B cell (primary cell): Measurements from ENCODE around the gene KIAA1328. TPM values are rescaled to one million over a fixed set of nuclear protein-coding genes. Genes with fewer than 3 reads are reported as not detected.

ENCODE experiments used
- ATAC-seq: fragments of 200-7000 bp; cut with Tn5 transposase; one replicate; pipeline ENCODE4 v1.10.0; 2021; ENCODE audit warnings: low read depth, mild to moderate bottlenecking, moderate number of reproducible peaks, moderate library complexity
- CTCF ChIA-PET: fragments of 350-600 bp; sonication (Branson Sonifier 250); formaldehyde crosslinking; loops from one replicate; lab custom pipeline; 2021; ENCODE audit warnings: antibody characterized with exemption, inconsistent platforms; lab: Charles Lee
- POLR2A ChIA-PET: fragments of 350-600 bp; sonication (Branson Sonifier 250); formaldehyde crosslinking; loops from one replicate; lab custom pipeline; 2021; ENCODE audit warnings: antibody characterized with exemption; lab: Charles Lee
- DNase-seq: peaks from one replicate; pipeline ENCODE4 v3.0.0; 2013
- H2AFZ ChIP-seq: 2 replicates; pipeline ENCODE4 v1.6.1; 2012; ENCODE audit warnings: mild to moderate bottlenecking, low read depth, low read length; ENCODE audit not compliant: insufficient read depth, poor library complexity, severe bottlenecking
- H3K27ac ChIP-seq, 2 donors: 1 replicate in 1 of 2; 2 replicates in 1 of 2; pipeline ENCODE4 v1.5.1; 2012 to 2013; ENCODE audit warnings: low read length in 2 of 2, mild to moderate bottlenecking in 2 of 2, moderate library complexity in 1 of 2
- H3K27me3 ChIP-seq, 4 experiments: fragments of 200-600 bp in 1 of 4; sonication (generic) in 1 of 4; replicated peaks in 1 of 4; 1 replicate in 2 of 4; 2 replicates in 2 of 4; pipeline versions ENCODE4 v1.6.1 to v1.7.0; 2013 to 2016; ENCODE audit warnings: low read length in 3 of 4, mild to moderate bottlenecking in 2 of 4, mixed read lengths in 1 of 4, moderate library complexity in 1 of 4; ENCODE audit not compliant: insufficient read depth in 4 of 4, control insufficient read depth in 3 of 4; ENCODE audit errors: control extremely low read depth in 1 of 4
- H3K36me3 ChIP-seq, 2 experiments: replicated peaks in 1 of 2; 1 replicate in 1 of 2; 2 replicates in 1 of 2; pipeline versions ENCODE4 v1.6.1 to v1.7.1; 2013; ENCODE audit warnings: low read length in 1 of 2; ENCODE audit not compliant: insufficient read depth in 2 of 2, control insufficient read depth in 1 of 2; ENCODE audit errors: control extremely low read depth in 1 of 2, extremely low read depth in 1 of 2
- H3K4me1 ChIP-seq, 2 donors: fragments of 200-600 bp in 1 of 2; sonication (generic) in 1 of 2; 1 replicate in 1 of 2; 2 replicates in 1 of 2; pipeline versions ENCODE4 v1.5.1 to v1.6.1; 2013 to 2017; ENCODE audit warnings: low read length in 2 of 2; ENCODE audit not compliant: control insufficient read depth in 2 of 2, insufficient read depth in 2 of 2
- H3K4me2 ChIP-seq: replicated peaks from 2 replicates; pipeline ENCODE3; 2012; ENCODE audit warnings: mild to moderate bottlenecking, low read depth, low read length; ENCODE audit not compliant: poor library complexity, severe bottlenecking
- H3K4me3 ChIP-seq, 5 experiments: fragments of 200-600 bp in 1 of 5; sonication (generic) in 1 of 5; 1 replicate in 3 of 5; 2 replicates in 2 of 5; pipeline versions ENCODE4 v1.5.1 to v1.7.0; 2011 to 2016; ENCODE audit warnings: low read length in 4 of 5, mild to moderate bottlenecking in 4 of 5, low read depth in 2 of 5, control low read depth in 1 of 5, moderate library complexity in 1 of 5; ENCODE audit not compliant: insufficient read depth in 1 of 5; ENCODE audit errors: control extremely low read depth in 1 of 5, extremely low read depth in 1 of 5
- H3K79me2 ChIP-seq: fragments of 200-600 bp; sonication (generic); one replicate; pipeline ENCODE4 v1.6.0; 2016; ENCODE audit warnings: low read length; ENCODE audit not compliant: control insufficient read depth, insufficient read depth
- H3K9ac ChIP-seq: fragments of 200-600 bp; sonication (generic); 2 replicates; pipeline ENCODE4 v1.6.1; 2017; ENCODE audit warnings: mild to moderate bottlenecking, low read length, moderate library complexity
- H3K9me3 ChIP-seq, 3 donors: one replicate each; pipeline versions ENCODE4 v1.6.1 to v1.7.1; 2013; ENCODE audit warnings: low read length in 2 of 3; ENCODE audit not compliant: control insufficient read depth in 2 of 3, insufficient read depth in 1 of 3; ENCODE audit errors: control extremely low read depth in 1 of 3
- H4K20me1 ChIP-seq: 2 replicates; pipeline ENCODE4 v1.6.0; 2012; ENCODE audit warnings: mild to moderate bottlenecking, low read length; ENCODE audit not compliant: insufficient read depth, control insufficient read depth, poor library complexity, severe bottlenecking
- H3K27ac Mint-ChIP-seq: one replicate; pipeline ENCODE4 v1.8.0; 2021; ENCODE audit warnings: mixed read lengths
- H3K27me3 Mint-ChIP-seq: one replicate; pipeline ENCODE4 v1.8.0; 2021; ENCODE audit warnings: mixed read lengths
- H3K4me1 Mint-ChIP-seq: one replicate; pipeline ENCODE4 v1.8.0; 2021; ENCODE audit warnings: mixed read lengths
- H3K4me3 Mint-ChIP-seq: one replicate; pipeline ENCODE4 v1.8.0; 2021; ENCODE audit warnings: mixed read lengths
- H3K9me3 Mint-ChIP-seq: one replicate; pipeline ENCODE4 v1.8.0; 2022; ENCODE audit warnings: mixed read lengths; ENCODE audit not compliant: insufficient read depth
- EZH2 ChIP-seq: IDR thresholded peaks from 2 replicates; pipeline ENCODE4 v1.6.1; 2012; ENCODE audit warnings: borderline replicate concordance, low read depth, mild to moderate bottlenecking, moderate library complexity, low read length; ENCODE audit not compliant: insufficient read depth, poor library complexity, severe bottlenecking
- WGBS: methylation state at CpG from one replicate; pipeline ENCODE4 v1.1.5; 2013; ENCODE audit warnings: missing lambda C conversion rate; ENCODE audit not compliant: insufficient coverage; 5-methylcytosine and 5-hydroxymethylcytosine counted together
- intact Hi-C: fragments of 100-400 bp; cut with micrococcal nuclease; formaldehyde crosslinking; loops from one replicate; pipeline ENCODE4 v1.10.0; 2022
- polyA plus RNA-seq: library from polyadenylated mRNA; depleted of rRNA; stranded (reverse); fragments of >200 nt; gene quantifications from 2 replicates; pipeline ENCODE4 v1.2.3, GENCODE V29; 2012
- total RNA-seq, 2 donors: library from RNA; stranded (reverse); fragments of 120-200 nt in 1 of 2; gene quantifications; 1 replicate in 1 of 2; 2 replicates in 1 of 2; pipeline versions ENCODE4 v1.2.3 to v1.2.4, GENCODE V29; 2013 to 2022
- TF ChIP-seq, protein P1 (sequence below): fragments of 200-600 bp; IDR thresholded peaks from one replicate; pipeline ENCODE4 v1.8.0; 2022; ENCODE audit warnings: antibody characterized with exemption, mild to moderate bottlenecking

The KIAA1328 gene
- total and polyA plus RNA-seq, 2 donors (not counting 1 experiment from before 2014, with no cell fraction given): 9.1 to 22.1 TPM

- no peaks in the 10 kb centered on the region for H3K9me3 ChIP-seq
- Mint-ChIP-seq H3K4me3 (no peak overlapping the region), H3K4me1 (no peaks in the 10 kb centered on the region), H3K9me3 (no peaks in the 10 kb centered on the region), H3K27me3 (no peaks in the 10 kb centered on the region), H3K27ac (no peak overlapping the region)
- no peak overlapping the region for H3K4me2 ChIP-seq
- H3K36me3 ChIP-seq: peaks cover 0 to 6% of the 10 kb centered on the region in 2 experiments
- 90% methylated on average over 1 of the region's 2 CpGs for WGBS
- no peaks in the 10 kb centered on the region for H3K27me3 ChIP-seq
- no peaks in the 10 kb centered on the region for H3K79me2 ChIP-seq
- ATAC-seq (no peak), DNase-seq (no peak)
- ChIA-PET CTCF (no interaction called here), POLR2A (no interaction called here)
- H2AFZ ChIP-seq: no peak overlapping the region
- H3K4me1 ChIP-seq: no peaks in the 10 kb centered on the region
- no peak overlapping the region for H3K9ac ChIP-seq
- no peaks in the 10 kb centered on the region for H4K20me1 ChIP-seq
- no peak for TF ChIP-seq EZH2
- TF ChIP-seq, protein P1, sequence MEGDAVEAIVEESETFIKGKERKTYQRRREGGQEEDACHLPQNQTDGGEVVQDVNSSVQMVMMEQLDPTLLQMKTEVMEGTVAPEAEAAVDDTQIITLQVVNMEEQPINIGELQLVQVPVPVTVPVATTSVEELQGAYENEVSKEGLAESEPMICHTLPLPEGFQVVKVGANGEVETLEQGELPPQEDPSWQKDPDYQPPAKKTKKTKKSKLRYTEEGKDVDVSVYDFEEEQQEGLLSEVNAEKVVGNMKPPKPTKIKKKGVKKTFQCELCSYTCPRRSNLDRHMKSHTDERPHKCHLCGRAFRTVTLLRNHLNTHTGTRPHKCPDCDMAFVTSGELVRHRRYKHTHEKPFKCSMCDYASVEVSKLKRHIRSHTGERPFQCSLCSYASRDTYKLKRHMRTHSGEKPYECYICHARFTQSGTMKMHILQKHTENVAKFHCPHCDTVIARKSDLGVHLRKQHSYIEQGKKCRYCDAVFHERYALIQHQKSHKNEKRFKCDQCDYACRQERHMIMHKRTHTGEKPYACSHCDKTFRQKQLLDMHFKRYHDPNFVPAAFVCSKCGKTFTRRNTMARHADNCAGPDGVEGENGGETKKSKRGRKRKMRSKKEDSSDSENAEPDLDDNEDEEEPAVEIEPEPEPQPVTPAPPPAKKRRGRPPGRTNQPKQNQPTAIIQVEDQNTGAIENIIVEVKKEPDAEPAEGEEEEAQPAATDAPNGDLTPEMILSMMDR: no peak
- no peak overlapping the region for H3K4me3 ChIP-seq
- intact Hi-C loops: no loop called here
- no peak overlapping the region for H3K27ac ChIP-seq
Observed at GRCh38 chr18:36780748-36781147, 48.2 kb upstream of the KIAA1328 start.

- ChIA-PET CTCF (no interaction called here), POLR2A (no interaction called here)
- H4K20me1 ChIP-seq: no peaks in the 10 kb centered on the region
- Mint-ChIP-seq H3K27me3 (no peaks in the 10 kb centered on the region), H3K4me1 (no peaks in the 10 kb centered on the region), H3K4me3 (no peak overlapping the region), H3K9me3 (no peaks in the 10 kb centered on the region), H3K27ac (no peak overlapping the region)
- TF ChIP-seq, protein P1: no peak
- no peak for TF ChIP-seq EZH2
- intact Hi-C loops: no loop called here
- ATAC-seq (no peak), DNase-seq (no peak)
- no peaks in the 10 kb centered on the region for H3K79me2 ChIP-seq
- peaks cover 0 to 6% of the 10 kb centered on the region in 2 experiments for H3K36me3 ChIP-seq
- no peaks in the 10 kb centered on the region for H3K4me1 ChIP-seq
- no peak overlapping the region for H2AFZ ChIP-seq
- no peak overlapping the region for H3K9ac ChIP-seq
- H3K4me3 ChIP-seq: no peak overlapping the region
- H3K4me2 ChIP-seq: no peak overlapping the region
- H3K27ac ChIP-seq: no peak overlapping the region
- H3K27me3 ChIP-seq: no peaks in the 10 kb centered on the region
- no peaks in the 10 kb centered on the region for H3K9me3 ChIP-seq
- WGBS: 100% methylated on average over 5 of the region's 9 CpGs
Observed at GRCh38 chr18:36782710-36783109, 46.2 kb upstream of the KIAA1328 start.
